ENCODE measurements around the gene RHOD.
A peak's percentile ranks its signal among the peaks of the same experiment; 100 is the strongest.

The RHOD gene

DNA sequence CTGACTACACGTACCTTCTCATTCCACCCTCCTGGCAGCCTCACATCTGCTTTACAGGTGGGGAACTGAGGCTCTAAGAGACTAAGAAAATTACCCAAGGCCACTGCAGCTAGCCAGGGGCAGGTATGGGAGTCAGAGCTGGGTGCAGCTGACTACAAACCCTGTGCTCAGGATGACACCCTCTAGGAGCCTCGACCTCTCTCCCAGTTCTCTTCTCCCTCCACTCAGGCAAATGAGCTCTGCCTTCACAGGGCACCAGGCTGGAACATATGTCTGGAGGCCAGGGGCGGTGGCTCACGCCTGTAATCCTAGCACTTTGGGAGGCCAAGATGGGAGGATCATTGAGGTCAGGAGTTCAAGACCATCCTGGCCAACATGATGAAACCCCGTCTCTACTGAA, 29.7 kb upstream of the RHOD start:
- ATAC-seq (no peak), DNase-seq (ENCODE audit: low spot score in 2 of 2) (no peak)
- peaks cover 33% of the 10 kb centered on the region for H3K4me1 Mint-ChIP-seq
- no peak overlapping the region for H3K27ac Mint-ChIP-seq
- no peak overlapping the region for H3K4me3 Mint-ChIP-seq
- no peaks in the 10 kb centered on the region for H3K36me3 Mint-ChIP-seq
- H3K9me3 Mint-ChIP-seq: no peaks in the 10 kb centered on the region

DNA sequence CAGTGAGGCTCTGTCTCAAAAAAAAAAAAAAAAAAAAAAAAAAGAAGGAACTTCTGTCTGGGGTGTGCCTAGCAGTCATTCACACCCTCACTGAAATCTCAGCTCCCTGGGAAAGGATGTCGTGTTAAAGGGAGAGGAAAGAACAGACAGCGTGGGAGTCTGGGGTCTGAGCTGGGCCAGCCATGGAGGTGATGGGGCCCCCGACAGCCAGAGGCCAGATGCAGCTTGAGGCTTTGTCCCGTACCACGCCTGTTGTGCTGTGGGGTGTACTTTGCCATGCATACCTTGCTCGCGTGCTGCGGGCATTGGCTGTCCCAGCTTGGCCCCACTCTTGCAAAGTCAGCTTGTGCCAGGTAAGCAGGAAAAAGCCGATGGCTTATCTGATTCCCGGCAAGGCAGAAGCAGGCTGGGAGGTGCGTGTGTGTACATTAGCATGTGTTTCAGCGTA, 29.1 kb upstream of the RHOD start:
- ATAC-seq (no peak), DNase-seq (ENCODE audit: low spot score in 2 of 2) (no peak)
- Mint-ChIP-seq H3K9me3 (no peaks in the 10 kb centered on the region), H3K4me3 (no peak overlapping the region), H3K36me3 (no peaks in the 10 kb centered on the region), H3K4me1 (peaks cover 28% of the 10 kb centered on the region), H3K27ac (no peak overlapping the region)

DNA sequence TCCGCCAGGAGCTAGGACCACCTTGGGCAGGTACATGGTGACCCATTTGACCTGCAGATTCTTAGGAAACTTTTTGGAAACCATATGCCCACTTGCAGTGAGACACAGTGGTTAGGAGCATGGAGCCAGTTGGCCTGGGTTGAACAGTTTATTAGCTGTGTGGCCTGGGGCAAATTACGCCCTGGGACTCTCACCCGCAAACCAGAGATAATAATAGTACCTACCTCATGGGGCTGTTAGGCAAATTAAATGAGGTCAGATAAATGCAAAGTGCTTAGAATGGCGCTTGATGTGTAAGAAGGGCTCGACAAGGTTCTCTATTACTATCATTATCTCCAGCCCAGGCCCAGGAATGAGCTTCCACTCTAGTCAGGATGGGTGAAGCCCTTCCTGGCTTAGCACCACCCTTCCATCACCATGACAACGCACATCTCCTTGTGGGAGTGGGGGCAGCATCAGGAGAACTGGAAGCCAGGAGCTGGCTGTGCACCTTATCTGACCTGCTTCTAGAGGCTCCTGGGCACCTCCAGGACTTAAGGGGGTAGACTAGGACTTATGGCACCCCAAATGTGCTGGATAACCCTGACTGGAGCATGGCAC, 28.6 kb upstream of the RHOD start:
- DNase-seq (ENCODE audit: low spot score in 2 of 2): no peak
- Mint-ChIP-seq H3K9me3 (no peaks in the 10 kb centered on the region), H3K4me1 (peaks cover 24% of the 10 kb centered on the region), H3K27ac (no peak overlapping the region), H3K36me3 (no peaks in the 10 kb centered on the region), H3K4me3 (no peak overlapping the region)
- ATAC-seq: no peak

DNA sequence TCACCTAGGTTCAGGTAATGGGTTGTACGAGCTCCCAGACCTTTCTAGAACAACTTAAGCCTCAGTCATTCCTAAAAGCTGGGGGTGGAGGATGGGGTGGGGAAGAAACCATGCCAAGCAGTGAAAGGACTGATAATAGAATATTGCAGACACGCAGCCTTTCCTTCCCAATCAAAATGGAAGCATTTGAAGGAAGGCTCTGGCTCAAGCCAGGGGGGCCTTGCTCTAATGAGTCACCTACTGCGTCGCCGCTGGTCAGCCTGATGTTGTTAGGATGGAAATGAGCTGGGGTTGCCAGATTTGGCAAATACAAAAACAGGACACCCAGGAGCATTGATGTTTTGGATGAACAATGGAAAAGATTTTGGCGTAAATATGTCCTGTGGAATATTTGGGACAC, 27.5 kb upstream of the RHOD start:
- ATAC-seq (no peak), DNase-seq (ENCODE audit: low spot score in 2 of 2) (no peak)
- H3K4me1 Mint-ChIP-seq: peaks cover 15% of the 10 kb centered on the region
- H3K9me3 Mint-ChIP-seq: no peaks in the 10 kb centered on the region
- H3K4me3 Mint-ChIP-seq: no peak overlapping the region
- no peaks in the 10 kb centered on the region for H3K36me3 Mint-ChIP-seq
- no peak overlapping the region for H3K27ac Mint-ChIP-seq

DNA sequence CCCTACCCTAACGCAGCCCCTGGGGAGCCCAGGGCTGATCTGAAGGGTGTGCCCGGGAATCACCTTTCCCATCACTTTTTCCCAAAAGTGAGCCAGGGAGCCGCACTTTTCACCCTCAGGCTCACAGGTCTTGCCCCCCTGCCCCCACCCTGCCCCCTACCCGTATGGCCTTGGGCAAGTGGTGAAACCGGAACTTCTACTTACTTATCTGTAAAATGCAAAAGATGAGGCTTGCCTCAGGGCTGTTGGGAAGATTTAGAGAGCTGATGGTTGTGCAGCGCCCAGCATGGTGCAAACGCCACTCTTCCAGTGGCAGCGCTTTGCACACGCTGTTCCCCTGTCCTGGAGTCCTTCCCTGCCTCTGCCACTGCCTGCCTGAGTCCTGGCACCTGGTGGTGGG, 25.7 kb upstream of the RHOD start:
- H3K27ac Mint-ChIP-seq: no peak overlapping the region
- H3K9me3 Mint-ChIP-seq: no peaks in the 10 kb centered on the region
- H3K36me3 Mint-ChIP-seq: no peaks in the 10 kb centered on the region
- no peaks in the 10 kb centered on the region for H3K4me1 Mint-ChIP-seq
- H3K4me3 Mint-ChIP-seq: no peak overlapping the region
- ATAC-seq (no peak), DNase-seq (ENCODE audit: low spot score in 2 of 2) (no peak)

DNA sequence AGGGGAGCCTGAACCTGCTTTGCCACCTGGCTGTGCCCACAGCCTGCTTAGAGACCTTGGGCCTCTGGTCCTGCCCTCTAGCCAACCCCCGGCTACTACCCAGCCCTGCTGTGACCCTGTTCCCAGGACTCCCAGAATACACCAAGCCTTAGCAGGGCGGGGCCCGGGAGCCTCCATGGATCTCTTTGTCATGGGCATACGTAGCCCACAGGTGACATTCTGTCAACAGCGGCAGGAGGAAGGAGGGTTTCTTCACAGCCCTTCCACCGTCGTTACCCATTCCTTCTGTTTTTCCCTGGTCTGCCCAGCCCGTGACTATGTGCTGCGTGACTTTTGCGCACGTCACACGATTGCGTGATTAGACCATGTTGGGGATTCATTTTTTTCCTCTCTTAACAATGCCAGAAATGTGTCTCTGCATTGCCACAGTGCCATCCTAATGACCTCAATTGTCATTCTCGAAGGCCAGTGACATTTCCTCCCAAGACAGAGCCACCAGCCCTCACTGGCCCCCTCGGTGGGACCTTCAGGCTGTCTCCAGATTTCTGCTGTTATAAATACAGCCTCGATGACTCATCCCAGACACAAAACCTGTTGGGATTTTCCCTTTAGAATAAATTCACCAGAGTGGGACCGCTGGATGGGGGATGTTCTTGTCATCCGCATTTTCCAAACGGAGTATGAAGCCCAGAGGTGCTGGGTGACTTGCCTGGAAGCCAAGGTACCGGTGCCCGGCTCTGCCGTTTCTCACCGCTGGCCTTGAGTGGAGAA, 24.7 kb upstream of the RHOD start:
- no peaks in the 10 kb centered on the region for H3K4me1 Mint-ChIP-seq
- H3K9me3 Mint-ChIP-seq: no peaks in the 10 kb centered on the region
- H3K4me3 Mint-ChIP-seq: no peak overlapping the region
- no peak overlapping the region for H3K27ac Mint-ChIP-seq
- ATAC-seq (no peak), DNase-seq (ENCODE audit: low spot score in 2 of 2) (no peak)
- no peaks in the 10 kb centered on the region for H3K36me3 Mint-ChIP-seq

DNA sequence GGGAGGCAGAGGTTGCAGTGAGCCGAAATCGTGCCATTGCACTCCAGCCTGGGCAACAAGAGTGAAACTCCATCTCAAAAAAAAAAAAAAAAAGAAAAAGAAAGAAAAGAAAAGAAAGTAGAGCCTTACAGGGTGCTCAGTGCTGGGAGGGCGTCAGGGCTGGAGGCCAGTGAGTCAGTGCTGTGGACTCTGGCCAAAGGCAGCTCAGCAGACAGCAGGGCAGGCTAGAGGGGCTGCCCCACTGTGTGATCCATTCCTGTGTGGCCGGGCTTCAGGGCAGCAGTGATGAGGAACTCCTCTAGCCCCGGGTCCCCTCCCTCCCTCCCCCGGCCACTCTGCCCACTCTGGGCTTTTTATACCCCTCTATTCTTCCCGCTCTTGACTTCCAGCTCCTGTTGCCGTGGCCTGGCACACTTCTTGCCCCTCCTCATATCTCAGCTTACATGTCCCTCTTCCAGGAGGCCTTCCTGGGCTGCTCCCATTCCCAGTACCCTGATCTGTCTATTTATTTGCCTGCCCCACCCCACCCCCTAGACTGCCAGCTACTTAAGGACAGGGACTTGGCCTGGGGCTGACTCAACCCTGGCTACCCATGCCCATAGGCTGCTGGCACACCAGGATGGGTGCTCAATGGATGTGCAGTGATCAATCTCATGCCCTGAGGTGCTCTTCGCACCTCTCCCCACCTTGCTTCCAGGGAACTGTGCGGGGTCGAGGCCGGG, 23.7 kb upstream of the RHOD start:
- H3K4me3 Mint-ChIP-seq: no peak overlapping the region
- no peaks in the 10 kb centered on the region for H3K9me3 Mint-ChIP-seq
- ATAC-seq (peak; percentile 34), DNase-seq (ENCODE audit: low spot score in 2 of 2) (no peak)
- H3K4me1 Mint-ChIP-seq: no peaks in the 10 kb centered on the region
- no peaks in the 10 kb centered on the region for H3K36me3 Mint-ChIP-seq
- H3K27ac Mint-ChIP-seq: no peak overlapping the region

DNA sequence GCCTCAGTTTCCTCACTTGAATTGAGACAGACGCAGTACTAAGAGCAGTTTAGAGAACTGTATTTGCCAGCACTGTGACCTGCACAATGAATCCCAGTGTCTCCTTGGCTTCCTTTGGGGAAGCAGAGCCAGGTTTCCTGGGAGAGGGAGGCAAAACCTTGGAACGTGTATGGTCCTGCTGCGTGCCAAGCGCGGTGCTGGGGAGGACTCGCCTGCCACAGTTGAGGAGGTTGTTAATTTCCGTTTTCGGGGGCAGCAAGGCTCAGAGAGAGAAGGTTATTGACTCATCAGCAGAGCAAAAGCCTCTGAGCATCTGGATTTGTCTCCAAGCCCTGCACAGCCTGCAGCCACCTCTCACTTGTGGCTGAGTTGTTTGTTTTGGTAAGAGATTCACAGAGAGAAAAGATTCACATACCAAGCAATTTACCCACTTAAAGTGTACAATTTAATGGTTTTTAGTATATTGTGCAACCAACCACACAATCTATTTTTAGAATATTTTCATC, 22.9 kb upstream of the RHOD start:
- no peak for DNase-seq (ENCODE audit: low spot score in 2 of 2)
- H3K27ac Mint-ChIP-seq: no peak overlapping the region

DNA sequence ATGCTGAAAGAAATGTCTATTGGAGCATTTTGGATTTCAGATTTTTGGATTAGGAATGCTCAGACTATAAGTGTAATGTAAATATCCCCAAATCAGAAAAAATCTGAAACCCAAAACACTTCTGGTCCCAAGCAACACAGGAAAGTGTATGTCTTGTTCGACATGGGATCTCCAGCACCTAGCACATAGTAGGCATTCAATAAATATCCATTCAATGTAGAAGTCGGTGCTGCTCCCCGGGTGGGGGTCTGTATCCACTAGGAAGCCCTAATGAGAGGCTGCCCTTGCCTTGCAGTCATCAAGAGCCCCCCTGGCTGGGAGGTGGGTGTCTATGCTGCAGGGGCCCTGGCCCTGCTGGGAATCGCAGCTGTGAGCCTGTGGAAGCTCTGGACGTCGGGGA, 22.3 kb upstream of the RHOD start:
- ATAC-seq: no peak
- H3K36me3 Mint-ChIP-seq: no peaks in the 10 kb centered on the region
- H3K27ac Mint-ChIP-seq: no peak overlapping the region
- no peaks in the 10 kb centered on the region for H3K4me1 Mint-ChIP-seq
- no peaks in the 10 kb centered on the region for H3K9me3 Mint-ChIP-seq
- no peak overlapping the region for H3K4me3 Mint-ChIP-seq
- DNase-seq (ENCODE audit: low spot score in 2 of 2): no peak

More for the DNA sequence above, 22.9 kb upstream of the RHOD start:
- no peaks in the 10 kb centered on the region for H3K36me3 Mint-ChIP-seq
- H3K4me1 Mint-ChIP-seq: no peaks in the 10 kb centered on the region
- peak; percentile 75 for ATAC-seq
- H3K4me3 Mint-ChIP-seq: no peak overlapping the region
- H3K9me3 Mint-ChIP-seq: no peaks in the 10 kb centered on the region

DNA sequence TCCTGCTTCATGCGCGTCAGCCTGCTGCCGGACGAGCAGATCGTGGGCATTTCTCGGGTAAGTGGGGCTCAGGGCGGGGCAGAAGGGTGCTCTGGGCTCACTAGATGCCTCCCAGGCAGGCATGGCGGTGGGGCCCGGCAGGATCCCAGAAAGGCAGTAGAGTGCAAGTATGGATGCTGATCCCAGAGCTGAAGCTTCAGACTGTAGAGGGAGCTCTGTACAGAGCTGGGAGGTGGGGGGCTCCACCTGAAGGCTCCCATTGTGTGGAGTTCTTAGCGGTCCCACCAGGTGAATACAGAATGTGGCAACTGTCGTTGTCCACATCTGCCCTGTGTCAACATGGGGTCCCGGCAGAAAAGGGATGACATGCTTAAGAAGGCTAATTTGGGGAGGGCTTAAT, 16.5 kb upstream of the RHOD start:
- Mint-ChIP-seq H3K36me3 (no peaks in the 10 kb centered on the region), H3K9me3 (no peaks in the 10 kb centered on the region), H3K27ac (no peak overlapping the region), H3K4me1 (no peaks in the 10 kb centered on the region), H3K4me3 (no peak overlapping the region)
- no peak for DNase-seq (ENCODE audit: low spot score in 2 of 2)
- ATAC-seq: no peak

DNA sequence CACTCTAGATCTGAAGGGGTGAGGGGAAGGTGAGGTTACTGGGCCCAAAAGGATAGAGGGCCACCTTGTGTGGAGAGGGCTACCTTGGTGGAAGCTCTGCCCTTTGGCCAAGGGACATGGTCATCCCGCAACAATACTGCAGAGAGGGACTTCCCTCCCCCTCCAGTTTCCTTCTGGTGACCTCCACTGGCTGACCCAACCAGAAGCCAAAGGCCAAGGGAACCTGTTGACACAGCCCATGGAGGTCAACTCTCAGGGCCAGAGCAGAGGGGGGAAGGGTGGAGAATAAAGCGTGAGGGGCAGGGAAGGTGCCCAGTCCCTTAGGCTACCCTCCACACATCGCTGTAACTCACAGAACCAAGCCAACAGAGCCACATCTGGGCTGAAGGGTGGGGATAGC, 15.0 kb upstream of the RHOD start:
- Mint-ChIP-seq H3K27ac (peak overlapping the region; percentile 43), H3K9me3 (no peaks in the 10 kb centered on the region), H3K36me3 (no peaks in the 10 kb centered on the region), H3K4me3 (no peak overlapping the region), H3K4me1 (peaks cover 4% of the 10 kb centered on the region)
- DNase-seq (ENCODE audit: low spot score in 2 of 2) (no peak), ATAC-seq (no peak)

DNA sequence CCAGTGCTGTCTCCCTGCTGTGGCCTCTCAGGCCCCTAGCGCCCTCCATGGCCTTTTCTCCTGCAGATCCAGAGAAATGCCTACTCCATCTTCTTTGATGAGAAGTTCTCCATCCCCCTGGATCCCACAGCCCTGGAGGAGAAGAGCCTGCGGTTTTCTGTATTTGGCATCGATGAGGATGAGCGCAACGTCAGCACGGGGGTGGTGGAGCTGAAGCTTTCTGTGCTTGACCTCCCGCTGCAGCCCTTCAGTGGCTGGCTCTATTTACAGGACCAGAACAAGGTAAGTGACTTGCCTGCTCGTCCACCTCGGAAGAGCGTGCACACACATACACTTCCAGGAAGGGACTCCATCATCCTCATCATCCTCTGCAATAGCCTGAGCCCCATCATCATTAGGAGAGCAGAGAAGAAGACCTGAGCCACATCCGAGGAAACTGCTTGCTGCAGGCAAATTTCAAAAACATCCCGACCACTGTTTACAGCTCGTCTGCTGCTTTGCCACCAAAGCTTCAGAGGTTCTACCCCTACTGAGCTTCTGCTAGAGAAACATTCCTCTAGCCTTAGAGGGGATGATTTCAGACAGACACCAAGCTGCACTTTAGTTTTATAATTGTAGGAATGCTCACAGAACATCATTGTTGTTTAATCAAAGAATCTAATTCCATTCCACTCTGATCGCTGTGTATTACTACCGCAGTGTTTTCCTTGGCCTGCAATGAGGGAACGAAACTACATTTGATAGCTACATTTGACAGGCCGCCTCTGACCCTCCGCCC, 12.9 kb upstream of the RHOD start:
- Mint-ChIP-seq H3K9me3 (no peaks in the 10 kb centered on the region), H3K4me3 (no peak overlapping the region), H3K4me1 (peaks cover 7% of the 10 kb centered on the region), H3K27ac (no peak overlapping the region), H3K36me3 (no peaks in the 10 kb centered on the region)
- ATAC-seq (no peak), DNase-seq (ENCODE audit: low spot score in 2 of 2) (no peak)

DNA sequence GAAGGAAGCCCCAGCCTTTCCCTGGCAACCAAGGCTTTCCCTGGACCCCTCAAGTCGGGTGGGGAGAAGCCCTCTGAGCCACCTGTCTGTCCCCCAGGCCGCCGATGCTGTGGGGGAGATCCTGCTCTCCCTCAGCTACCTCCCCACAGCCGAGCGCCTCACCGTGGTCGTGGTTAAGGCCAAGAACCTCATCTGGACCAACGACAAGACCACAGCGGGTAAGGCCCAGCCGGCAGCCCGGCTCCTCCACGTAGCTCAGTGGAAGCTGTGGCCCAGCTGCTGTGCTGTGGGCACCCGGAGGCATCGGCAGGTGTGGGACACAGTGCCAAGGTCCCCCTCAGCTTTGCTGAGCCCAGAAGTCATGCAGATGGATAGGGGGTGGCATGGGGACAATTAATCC, 12.2 kb upstream of the RHOD start:
- H3K9me3 Mint-ChIP-seq: no peaks in the 10 kb centered on the region

DNA sequence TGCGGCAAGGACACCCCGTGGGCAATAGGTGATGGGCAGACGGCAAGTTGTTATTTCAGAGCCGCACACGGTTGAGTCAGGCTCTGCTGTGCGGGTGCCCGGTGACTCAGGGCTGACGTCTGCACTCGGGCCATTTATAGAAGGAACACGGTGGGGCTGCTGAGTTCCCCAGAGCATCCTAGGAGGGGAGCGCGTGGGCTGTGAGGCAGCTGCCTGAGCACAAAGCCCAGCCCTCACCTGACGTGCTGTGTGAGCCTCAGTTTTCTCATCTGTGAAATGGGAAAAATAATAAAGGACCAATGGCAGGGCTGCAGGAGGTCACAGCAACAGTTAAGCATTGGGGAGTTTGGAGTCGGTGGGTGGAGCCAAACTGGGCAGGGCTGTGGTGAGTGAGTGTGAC, 11.3 kb upstream of the RHOD start:
- peaks cover 7% of the 10 kb centered on the region for H3K4me1 Mint-ChIP-seq
- no peaks in the 10 kb centered on the region for H3K36me3 Mint-ChIP-seq
- no peaks in the 10 kb centered on the region for H3K9me3 Mint-ChIP-seq
- no peak overlapping the region for H3K27ac Mint-ChIP-seq
- no peak overlapping the region for H3K4me3 Mint-ChIP-seq
- DNase-seq (ENCODE audit: low spot score in 2 of 2): no peak
- peak; percentile 42 for ATAC-seq

More for the DNA sequence above, 12.2 kb upstream of the RHOD start:
- no peak overlapping the region for H3K27ac Mint-ChIP-seq
- no peak overlapping the region for H3K4me3 Mint-ChIP-seq
- DNase-seq (ENCODE audit: low spot score in 2 of 2) (no peak), ATAC-seq (no peak)
- no peaks in the 10 kb centered on the region for H3K36me3 Mint-ChIP-seq
- H3K4me1 Mint-ChIP-seq: peaks cover 7% of the 10 kb centered on the region

DNA sequence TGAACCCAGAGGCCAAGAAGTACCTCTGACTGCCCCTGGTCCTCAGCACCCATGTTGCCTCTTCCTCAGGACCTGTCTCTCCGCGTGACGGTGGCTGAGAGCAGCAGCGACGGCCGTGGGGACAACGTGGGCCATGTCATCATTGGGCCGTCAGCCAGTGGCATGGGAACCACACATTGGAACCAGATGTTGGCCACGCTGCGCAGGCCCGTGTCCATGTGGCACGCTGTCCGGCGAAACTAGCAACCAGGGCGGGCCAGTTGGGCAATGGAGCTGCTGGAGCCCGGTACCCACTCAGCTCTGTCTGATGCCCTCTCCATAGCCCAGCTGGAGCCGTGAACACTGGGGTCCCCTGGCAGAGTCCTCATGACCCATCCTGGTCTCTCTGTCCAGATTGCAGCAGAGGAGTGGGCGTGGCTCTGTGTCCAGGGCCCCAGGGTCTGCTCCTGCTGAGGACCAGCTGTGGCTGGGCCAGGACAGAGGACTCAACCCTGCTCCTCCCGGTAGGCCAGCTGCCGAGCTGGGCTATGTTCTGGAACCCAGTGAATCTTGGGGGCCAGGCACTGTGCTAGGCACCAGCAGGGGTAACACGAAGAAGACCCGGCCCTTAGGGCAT, 8.0 kb upstream of the RHOD start:
- H3K4me3 Mint-ChIP-seq: no peak overlapping the region
- no peak overlapping the region for H3K27ac Mint-ChIP-seq
- DNase-seq (ENCODE audit: low spot score in 2 of 2) (no peak), ATAC-seq (no peak)
- no peaks in the 10 kb centered on the region for H3K9me3 Mint-ChIP-seq
- H3K4me1 Mint-ChIP-seq: peaks cover 7% of the 10 kb centered on the region
- H3K36me3 Mint-ChIP-seq: no peaks in the 10 kb centered on the region

All from stimulated activated effector memory CD8-positive, alpha-beta T cell treated with anti-CD3 and anti-CD28 coated beads, Interleukin-12 subunit alpha, Interleukin-12 subunit beta, amount 100 ng/mL, for 72 hours (primary cell).